Testis (tissue), 5 donors: ENCODE measurements around the gene RRP36. TPM values are rescaled to one million over a fixed set of nuclear protein-coding genes. Genes with fewer than 3 reads are reported as not detected.

ENCODE experiments used
- DNase-seq: peaks from one replicate; pipeline ENCODE4 v3.0.0-alpha.2; 2019
- H3K27ac ChIP-seq, 2 donors: fragments of 200-600 bp; sonication (generic); one replicate each; pipeline ENCODE4 v1.5.1; 2019
- H3K27me3 ChIP-seq: fragments of 200-600 bp; sonication (generic); one replicate; pipeline ENCODE4 v1.5.1; 2019
- H3K36me3 ChIP-seq: fragments of 200-600 bp; sonication (generic); one replicate; pipeline ENCODE4 v1.5.1; 2017; ENCODE audit warnings: low read depth; ENCODE audit errors: missing control alignments
- H3K4me1 ChIP-seq: fragments of 200-600 bp; sonication (generic); one replicate; pipeline ENCODE4 v1.5.1; 2019
- H3K4me3 ChIP-seq, 2 donors: fragments of 200-600 bp; sonication (generic); one replicate each; pipeline ENCODE4 v1.5.1; 2017 to 2019
- H3K9me3 ChIP-seq: fragments of 200-600 bp; sonication (generic); one replicate; pipeline ENCODE4 v1.5.1; 2017
- POLR2A ChIP-seq: fragments of 450-650 bp; IDR thresholded peaks from one replicate; pipeline ENCODE4 v1.6.1; 2017; ENCODE audit warnings: antibody characterized with exemption, mild to moderate bottlenecking, moderate library complexity
- WGBS, 2 donors: methylation state at CpG; one replicate each; pipeline ENCODE4 v1.1.5; 2018; 5-methylcytosine and 5-hydroxymethylcytosine counted together
- intact Hi-C: fragments of 100-400 bp; cut with DNase I; formaldehyde crosslinking; loops from one replicate; pipeline ENCODE4 v1.15.1; 2023; ENCODE audit warnings: low total_unique reads
- long read RNA-seq, 2 donors: transcript quantifications; one replicate each; lab custom pipeline, GENCODE V29; 2026
- polyA plus RNA-seq: library from polyadenylated mRNA; stranded (reverse); fragments of 350-450 nt; fragmentation: Illumina TruSeq; extraction: RNeasy Lipid Tissue Mini Kit (QIAGEN cat#74804); gene quantifications from one replicate; pipeline ENCODE4 v1.2.3, GENCODE V29; 2014; ENCODE audit warnings: low read depth, low replicate concordance; ENCODE audit not compliant: insufficient read depth
- total RNA-seq, 2 donors: library from RNA; depleted of rRNA; stranded (reverse); fragments of >200 nt; gene quantifications; one replicate each; pipeline ENCODE4 v1.2.3, GENCODE V29; 2016
- TF ChIP-seq, protein P1 (sequence below), 3 experiments: fragments of 450-650 bp in 2 of 3; fragments of 200-600 bp in 1 of 3; sonication (generic) in 1 of 3; IDR thresholded peaks; one replicate each; pipeline ENCODE4 v1.5.1; 2016 to 2019; ENCODE audit warnings: antibody characterized with exemption in 3 of 3, mild to moderate bottlenecking in 2 of 3, moderate library complexity in 1 of 3

Gene RRP36, protein sequence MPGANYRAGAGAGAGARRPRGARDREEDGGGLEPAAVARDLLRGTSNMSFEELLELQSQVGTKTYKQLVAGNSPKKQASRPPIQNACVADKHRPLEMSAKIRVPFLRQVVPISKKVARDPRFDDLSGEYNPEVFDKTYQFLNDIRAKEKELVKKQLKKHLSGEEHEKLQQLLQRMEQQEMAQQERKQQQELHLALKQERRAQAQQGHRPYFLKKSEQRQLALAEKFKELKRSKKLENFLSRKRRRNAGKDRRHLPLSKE
- total RNA-seq (10 to 100 TPM; 34.2 to 49.5 TPM), polyA plus RNA-seq (39.9 TPM)
- long read RNA-seq, donor 1, transcript RRP36-203 (1 exons, 1,005 nt): minor isoform, 6 of 17 reads
- long read RNA-seq, donor 1, transcript RRP36-201 (7 exons, 1,159 nt): major isoform, 11 of 17 reads
- long read RNA-seq, donor 1, partial matches to known transcripts: 0 of 17 reads
- long read RNA-seq, donor 1, other reads (novel, unspliced or antisense): 0 of 17 reads
- long read RNA-seq, donor 2, transcript RRP36-201 (7 exons, 1,159 nt): major isoform, 8 of 10 reads
- long read RNA-seq, donor 2, partial matches to known transcripts: 0 of 10 reads
- long read RNA-seq, donor 2, other reads (novel, unspliced or antisense): 0 of 10 reads

DNA sequence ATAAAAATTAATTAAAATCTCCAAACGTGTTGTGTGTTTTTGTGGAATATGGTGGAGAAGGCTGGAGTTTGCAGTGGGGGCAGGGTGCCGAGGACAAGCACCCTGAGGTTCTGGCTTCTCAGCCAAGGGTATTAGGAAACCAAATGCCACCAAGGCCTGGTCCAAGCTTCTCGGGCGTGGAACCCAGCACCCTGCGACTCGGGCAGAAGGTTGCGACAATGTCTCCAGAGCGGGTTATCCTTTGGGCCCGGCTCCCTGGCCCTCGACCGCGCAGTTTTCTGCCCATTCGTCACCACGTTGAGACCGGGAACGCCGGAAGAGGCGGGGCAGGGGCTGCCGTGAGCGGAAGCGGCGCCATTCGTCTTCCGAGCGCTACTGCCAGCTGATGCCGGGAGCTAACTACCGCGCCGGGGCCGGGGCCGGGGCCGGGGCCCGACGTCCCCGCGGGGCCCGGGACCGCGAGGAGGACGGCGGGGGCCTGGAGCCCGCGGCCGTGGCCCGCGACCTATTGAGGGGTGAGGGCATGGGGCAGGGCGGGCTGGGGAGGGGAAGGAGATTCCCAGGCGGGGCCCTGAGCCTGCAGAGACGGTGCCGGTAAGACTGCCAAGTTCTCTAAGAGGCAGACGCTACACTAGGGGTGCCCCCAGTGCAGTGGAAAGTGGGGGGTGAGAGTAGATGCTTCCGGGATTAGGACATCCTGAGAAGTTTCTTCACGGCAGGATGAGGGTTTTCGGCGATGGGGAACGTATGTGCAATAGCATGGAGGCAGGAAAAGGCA is at the start of gene RRP36:
TSS of gene RRP36 (plus strand) at position 354 of the 778 bp plus-strand sequence. CDS start at position 386, 32 bp downstream.
- TF ChIP-seq POLR2A: no peak
- TF ChIP-seq, protein P1, sequence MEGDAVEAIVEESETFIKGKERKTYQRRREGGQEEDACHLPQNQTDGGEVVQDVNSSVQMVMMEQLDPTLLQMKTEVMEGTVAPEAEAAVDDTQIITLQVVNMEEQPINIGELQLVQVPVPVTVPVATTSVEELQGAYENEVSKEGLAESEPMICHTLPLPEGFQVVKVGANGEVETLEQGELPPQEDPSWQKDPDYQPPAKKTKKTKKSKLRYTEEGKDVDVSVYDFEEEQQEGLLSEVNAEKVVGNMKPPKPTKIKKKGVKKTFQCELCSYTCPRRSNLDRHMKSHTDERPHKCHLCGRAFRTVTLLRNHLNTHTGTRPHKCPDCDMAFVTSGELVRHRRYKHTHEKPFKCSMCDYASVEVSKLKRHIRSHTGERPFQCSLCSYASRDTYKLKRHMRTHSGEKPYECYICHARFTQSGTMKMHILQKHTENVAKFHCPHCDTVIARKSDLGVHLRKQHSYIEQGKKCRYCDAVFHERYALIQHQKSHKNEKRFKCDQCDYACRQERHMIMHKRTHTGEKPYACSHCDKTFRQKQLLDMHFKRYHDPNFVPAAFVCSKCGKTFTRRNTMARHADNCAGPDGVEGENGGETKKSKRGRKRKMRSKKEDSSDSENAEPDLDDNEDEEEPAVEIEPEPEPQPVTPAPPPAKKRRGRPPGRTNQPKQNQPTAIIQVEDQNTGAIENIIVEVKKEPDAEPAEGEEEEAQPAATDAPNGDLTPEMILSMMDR (IDR thresholded peaks at IDR 0.05): no peak
- WGBS, 2 donors: 0 to 1% methylated on average over 6 to 56 of the region's 56 CpGs
- peak; percentile 89 for DNase-seq
- Histone ChIP-seq H3K27ac (peak within 1 kb of the TSS; percentile 40 to 88), H3K4me3 (peak within 1 kb of the TSS; percentile 84 to 92), H3K36me3 (no peaks in the 10 kb centered on the region), H3K9me3 (no peaks in the 10 kb centered on the region), H3K27me3 (no peaks in the 10 kb centered on the region), H3K4me1 (peaks cover 11% of the 10 kb centered on the region)
- intact Hi-C loops: no loop called here

DNA sequence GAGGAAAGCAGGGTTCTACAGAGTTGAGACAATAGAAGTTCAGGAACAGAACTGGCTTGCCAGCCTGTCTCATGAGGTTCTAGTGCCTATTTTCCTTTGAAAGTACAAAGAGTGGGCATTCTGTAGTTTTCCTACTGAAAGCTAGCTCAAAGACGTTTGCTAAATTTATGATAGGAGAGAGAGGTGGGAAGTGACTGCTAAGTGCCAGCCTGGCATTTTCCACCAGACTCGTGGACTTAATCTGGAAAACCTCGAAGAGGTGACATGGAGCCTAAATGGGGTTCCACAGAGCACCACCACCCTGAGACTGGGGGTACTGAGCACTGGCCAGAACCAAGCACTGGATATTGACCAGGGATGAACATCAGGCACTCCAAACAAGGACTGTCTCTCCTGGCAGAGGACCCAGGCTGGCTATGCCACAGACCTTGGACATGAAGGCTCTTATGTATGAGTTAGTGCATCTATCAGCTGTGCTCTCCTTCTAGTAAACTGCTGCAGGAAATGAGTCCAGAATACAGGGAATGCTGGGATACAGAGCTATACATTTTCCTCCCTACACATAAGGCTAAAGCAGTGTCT is 49.6 kb upstream of the RRP36 start:
- Histone ChIP-seq H3K27ac (no peak overlapping the region), H3K4me3 (no peak overlapping the region), H3K36me3 (no peaks in the 10 kb centered on the region), H3K9me3 (no peaks in the 10 kb centered on the region), H3K4me1 (no peaks in the 10 kb centered on the region), H3K27me3 (no peaks in the 10 kb centered on the region)
- TF ChIP-seq, protein P1 (IDR thresholded peaks at IDR 0.05): no peak
- no peak for TF ChIP-seq POLR2A
- intact Hi-C loops: no loop called here
- DNase-seq: no peak
- 82 to 93% methylated on average over 3 of the region's 3 CpGs for WGBS, 2 donors

DNA sequence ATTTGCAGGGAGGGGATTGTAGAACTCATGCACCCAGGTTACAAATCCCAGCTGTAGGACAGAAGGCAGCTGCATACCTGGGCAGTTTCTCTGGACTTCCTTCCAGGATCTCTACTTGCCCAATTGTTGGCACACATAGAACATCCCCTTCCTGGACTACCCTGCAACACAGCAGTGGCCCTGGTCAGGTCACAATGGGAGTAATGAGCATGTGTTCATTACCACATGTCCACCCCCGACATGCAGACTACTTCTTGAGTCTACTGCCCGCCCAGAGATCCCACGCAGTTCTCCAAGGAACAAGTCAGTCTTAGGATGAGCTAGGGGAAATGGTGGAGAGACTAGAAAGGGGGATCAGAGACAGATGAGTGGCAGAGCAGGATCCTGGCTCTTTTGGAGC is 47.5 kb upstream of the RRP36 start:
- no peaks in the 10 kb centered on the region for H3K4me1 ChIP-seq
- DNase-seq: no peak
- H3K4me3 ChIP-seq: no peak overlapping the region
- 84 to 97% methylated on average over 3 of the region's 3 CpGs for WGBS, 2 donors
- TF ChIP-seq, protein P1 (IDR thresholded peaks at IDR 0.05): no peak
- no peak for TF ChIP-seq POLR2A
- no peak overlapping the region for H3K27ac ChIP-seq
- intact Hi-C loops: no loop called here
- no peaks in the 10 kb centered on the region for H3K36me3 ChIP-seq
- no peaks in the 10 kb centered on the region for H3K27me3 ChIP-seq
- H3K9me3 ChIP-seq: no peaks in the 10 kb centered on the region

DNA sequence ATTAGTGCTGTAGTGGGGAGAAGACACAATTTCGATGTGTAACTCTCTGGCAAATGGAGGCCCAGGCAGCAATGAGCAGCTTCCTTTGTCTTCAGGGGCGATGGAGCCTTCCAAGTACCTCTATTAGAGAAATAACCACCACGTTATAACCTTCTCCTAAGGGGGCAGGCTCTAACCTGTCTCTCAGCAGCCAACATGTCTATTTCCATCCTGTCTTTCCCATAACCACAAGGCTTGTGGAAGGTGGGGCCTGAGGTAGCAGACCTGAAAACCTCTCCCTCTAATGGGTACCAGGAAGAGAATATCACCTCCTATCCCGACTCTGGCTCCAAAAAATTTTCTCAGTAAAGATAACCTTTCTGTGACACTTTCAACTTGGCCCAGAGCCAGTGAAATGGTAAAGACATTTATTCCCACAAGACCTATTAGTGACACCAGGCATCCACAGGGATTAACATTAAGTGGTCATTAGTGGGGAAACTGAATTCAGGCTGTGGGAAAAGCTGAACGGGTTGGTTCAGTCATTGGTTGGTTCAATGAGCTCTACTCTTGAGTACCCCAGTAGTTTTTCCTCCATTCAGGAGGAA is 46.4 kb upstream of the RRP36 start:
- H3K27me3 ChIP-seq: no peaks in the 10 kb centered on the region
- intact Hi-C loops: no loop called here
- H3K36me3 ChIP-seq: no peaks in the 10 kb centered on the region
- no peak overlapping the region for H3K27ac ChIP-seq
- no peak overlapping the region for H3K4me3 ChIP-seq
- peaks cover 7% of the 10 kb centered on the region for H3K4me1 ChIP-seq
- TF ChIP-seq POLR2A: no peak
- TF ChIP-seq, protein P1 (IDR thresholded peaks at IDR 0.05): no peak
- 80 to 84% methylated on average over 5 of the region's 5 CpGs for WGBS, 2 donors
- DNase-seq: no peak
- no peaks in the 10 kb centered on the region for H3K9me3 ChIP-seq
